ENCODE data around the gene IRGQ.

DNA sequence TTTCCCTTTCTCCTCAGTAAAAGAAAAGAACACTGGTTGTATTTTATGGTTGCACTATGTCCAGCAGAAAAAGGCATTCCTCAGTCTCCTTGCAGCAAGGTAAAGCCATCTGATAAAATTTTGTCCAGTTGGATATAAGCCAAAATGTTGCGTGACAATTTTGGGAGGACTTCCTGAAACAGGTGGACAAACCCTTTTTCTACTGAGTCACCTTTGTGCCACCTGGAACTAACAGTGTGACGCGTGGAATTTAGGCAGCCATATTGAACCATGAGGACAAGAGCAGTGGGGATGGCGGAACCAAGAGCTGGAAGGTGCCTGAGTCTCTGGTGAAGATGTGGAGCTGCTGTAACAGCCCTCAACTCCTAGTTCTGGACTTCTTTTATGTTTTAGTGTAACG is 35.6 kb upstream of the IRGQ start:
- no peak for TF ChIP-seq MAX (IDR thresholded peaks at IDR 0.05; ENCODE audit: insufficient read depth, insufficient read length)
- no peak for TF ChIP-seq CTCF (IDR thresholded peaks at IDR 0.05; ENCODE audit: extremely low read depth in 1 of 2, insufficient read depth in 1 of 2, low read depth in 1 of 2, low read length in 2 of 2)
- no peak for TF ChIP-seq POLR2A (IDR thresholded peaks at IDR 0.05; ENCODE audit: low read depth, low read length)
- no peak for TF ChIP-seq EZH2 (IDR thresholded peaks at IDR 0.05; ENCODE audit: borderline replicate concordance, low read depth, low read length, severe bottlenecking)
- TF ChIP-seq POLR2AphosphoS5 (IDR thresholded peaks at IDR 0.05; ENCODE audit: insufficient read depth, low read depth, low read length), result no peak
- no peak for TF ChIP-seq FOS (IDR thresholded peaks at IDR 0.05; ENCODE audit: borderline replicate concordance, insufficient read depth, low read length)
- no peak for TF ChIP-seq MYC (IDR thresholded peaks at IDR 0.05; ENCODE audit: low read depth, low read length)
